Hepatocyte (in vitro differentiated cells): ENCODE measurements around the gene LIN7C.

ENCODE experiments used
- EZH2 ChIP-seq: fragments of 200-600 bp; sonication (generic); IDR thresholded peaks from 2 replicates; pipeline ENCODE4 v1.6.1; 2016; ENCODE audit warnings: antibody characterized with exemption, mild to moderate bottlenecking, borderline replicate concordance
- TF ChIP-seq, protein P1 (sequence below): fragments of 200-600 bp; sonication (generic); IDR thresholded peaks from 2 replicates; pipeline ENCODE4 v1.5.1; 2016; ENCODE audit warnings: antibody characterized with exemption, mild to moderate bottlenecking; ENCODE audit not compliant: poor library complexity

DNA sequence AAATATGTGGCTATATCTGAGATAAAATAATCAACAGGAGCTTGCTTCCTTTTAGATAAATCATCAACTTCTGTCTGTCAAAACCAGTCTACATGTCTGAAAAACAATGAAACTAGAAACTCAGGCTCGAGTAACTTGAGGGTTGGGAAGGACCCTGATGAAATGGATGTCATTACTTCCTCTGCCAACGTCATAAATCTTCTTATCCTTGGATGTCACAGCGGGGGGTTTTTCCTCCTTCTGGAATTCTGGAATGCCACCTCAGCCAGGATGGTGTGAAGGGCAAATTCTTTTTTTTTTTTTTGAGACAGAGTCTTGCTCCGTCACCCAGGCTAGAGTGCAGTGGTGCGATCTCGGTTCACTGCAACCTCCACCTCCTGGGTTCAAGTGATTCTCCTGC, 47.4 kb downstream of the LIN7C start:
- no peak for TF ChIP-seq EZH2
- TF ChIP-seq, protein P1, sequence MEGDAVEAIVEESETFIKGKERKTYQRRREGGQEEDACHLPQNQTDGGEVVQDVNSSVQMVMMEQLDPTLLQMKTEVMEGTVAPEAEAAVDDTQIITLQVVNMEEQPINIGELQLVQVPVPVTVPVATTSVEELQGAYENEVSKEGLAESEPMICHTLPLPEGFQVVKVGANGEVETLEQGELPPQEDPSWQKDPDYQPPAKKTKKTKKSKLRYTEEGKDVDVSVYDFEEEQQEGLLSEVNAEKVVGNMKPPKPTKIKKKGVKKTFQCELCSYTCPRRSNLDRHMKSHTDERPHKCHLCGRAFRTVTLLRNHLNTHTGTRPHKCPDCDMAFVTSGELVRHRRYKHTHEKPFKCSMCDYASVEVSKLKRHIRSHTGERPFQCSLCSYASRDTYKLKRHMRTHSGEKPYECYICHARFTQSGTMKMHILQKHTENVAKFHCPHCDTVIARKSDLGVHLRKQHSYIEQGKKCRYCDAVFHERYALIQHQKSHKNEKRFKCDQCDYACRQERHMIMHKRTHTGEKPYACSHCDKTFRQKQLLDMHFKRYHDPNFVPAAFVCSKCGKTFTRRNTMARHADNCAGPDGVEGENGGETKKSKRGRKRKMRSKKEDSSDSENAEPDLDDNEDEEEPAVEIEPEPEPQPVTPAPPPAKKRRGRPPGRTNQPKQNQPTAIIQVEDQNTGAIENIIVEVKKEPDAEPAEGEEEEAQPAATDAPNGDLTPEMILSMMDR = no peak
